CMK (cell line): Measurements from ENCODE around the gene DNAH10.

Experiments
- DNase-seq: peaks from one replicate; pipeline ENCODE4 v3.0.0-alpha.2; 2010; ENCODE audit warnings: low read depth

DNAH10 gene

DNA sequence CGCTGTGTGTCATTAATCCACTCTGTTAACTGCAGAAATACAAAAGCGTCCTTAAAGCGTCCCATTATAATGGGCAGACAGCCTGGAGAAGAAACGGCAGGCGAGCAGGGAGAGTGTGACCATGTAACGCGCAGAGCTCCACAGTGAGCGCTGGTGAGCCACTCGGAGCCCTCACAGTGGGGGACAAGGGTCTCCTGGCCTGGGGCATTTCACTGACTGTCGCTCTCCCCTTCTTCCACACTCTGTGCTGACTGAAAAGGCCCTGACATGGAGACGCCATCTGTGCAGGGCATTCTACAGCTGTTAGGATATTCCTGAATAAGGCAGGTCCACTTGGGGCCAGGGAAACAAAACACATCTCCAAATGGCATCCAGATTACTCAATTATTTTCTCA lies 186.3 kb downstream of the DNAH10 start:
- DNase-seq = no peak

DNA sequence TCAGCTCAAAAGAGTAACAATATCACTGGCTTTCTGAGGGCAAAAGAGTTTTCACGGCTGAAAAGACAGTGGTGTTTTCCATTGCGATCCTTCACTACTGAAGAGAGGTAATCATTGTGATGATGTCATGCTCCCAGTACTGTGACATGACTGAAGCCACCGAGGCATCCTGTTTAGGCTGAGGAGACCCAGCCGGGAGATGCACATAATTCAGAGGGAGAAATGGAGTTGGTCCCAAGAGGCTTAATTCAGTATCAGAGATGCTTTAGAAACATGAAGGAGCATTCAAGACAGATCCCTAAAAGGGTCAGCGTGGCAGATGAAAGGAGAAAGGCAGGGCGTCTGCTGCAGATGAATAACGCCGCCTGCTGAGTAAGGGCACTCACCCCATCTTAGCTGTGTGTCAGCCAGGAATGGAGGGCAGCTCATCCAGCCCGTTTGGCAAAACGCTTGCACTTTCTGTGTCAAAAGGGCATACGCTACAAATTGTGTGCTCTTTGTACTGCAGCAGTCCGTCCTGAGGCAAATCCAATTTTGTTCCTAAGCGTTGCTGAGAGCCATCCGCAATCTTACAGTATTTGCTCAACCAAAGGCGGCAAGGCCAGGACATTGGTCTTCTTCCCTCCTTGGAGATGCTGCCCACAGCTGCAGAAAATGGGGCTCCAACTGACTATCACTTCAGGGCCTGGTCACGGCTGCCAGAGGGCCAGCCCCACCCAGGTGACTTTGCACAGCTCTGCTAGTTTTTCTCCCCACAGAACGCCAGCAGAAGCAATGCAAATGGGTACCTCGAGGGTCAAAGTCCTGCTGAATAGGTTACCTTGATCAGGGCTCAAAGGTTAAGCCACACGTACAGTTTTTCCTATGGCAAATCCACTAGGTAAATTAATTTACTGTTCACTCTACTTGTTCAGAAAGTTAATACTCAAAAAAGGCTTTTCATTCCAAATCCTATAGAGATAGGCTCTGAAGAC lies 187.0 kb downstream of the DNAH10 start:
- DNase-seq = no peak

DNA sequence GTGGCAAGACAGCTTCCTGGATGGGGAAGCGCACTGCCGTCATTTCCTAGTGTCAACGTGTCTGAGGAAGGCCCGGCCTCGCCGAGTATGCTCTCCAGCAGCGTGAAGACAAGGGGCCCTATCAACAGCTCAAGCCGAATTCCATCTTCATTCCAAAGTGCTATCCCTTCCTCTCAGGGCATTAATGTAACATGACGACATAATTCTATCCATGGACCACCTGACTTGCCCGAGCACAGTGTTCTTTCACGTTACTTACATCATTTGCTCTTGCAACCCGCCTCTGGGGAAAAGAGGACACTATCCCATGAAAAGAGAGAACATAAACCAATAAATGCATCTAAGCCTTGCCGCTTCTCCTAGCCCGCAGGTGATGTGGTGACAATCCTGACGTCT lies 187.7 kb downstream of the DNAH10 start:
- no peak for DNase-seq

DNA sequence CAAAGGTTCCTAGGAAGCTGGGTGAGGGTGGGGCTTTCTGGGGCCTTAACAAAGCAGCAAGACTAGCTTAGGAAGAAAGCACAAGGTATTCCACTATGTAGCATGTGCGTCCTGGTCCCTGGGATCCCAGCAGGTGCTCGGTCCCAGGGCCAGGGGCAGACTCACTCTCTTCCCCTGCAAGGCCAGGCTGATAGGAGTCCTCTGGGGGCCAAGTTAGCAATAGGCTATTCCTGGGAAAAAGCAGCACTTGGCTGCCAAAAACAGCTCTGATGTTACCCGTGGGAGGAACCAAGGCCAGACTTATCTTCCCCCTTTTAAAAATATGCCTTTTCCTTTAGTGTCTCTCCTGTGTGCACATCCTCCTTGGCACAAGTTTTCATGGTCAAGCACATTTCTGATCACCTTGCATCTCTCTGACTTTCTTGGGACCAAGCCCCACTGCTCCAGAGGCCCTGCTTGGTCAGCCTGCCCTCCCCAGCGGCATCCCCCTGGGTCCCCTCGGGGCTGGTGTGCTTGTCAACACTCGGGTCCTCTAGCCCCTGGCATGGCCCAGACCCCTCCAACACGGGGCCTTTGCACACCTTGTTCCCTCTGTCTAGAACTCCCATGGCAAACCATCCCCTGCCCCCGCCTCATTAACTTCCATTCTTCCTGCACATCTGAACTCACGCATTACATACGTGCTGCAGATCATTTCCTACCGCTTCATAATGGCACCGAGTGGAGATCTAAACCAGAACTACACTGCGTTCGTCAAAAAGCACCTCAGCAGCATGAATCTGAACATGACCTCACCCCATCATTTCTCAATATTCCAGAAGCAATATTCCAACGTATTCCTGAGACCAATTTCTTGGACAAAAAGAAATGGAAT lies 188.6 kb downstream of the DNAH10 start:
- no peak for DNase-seq

DNA sequence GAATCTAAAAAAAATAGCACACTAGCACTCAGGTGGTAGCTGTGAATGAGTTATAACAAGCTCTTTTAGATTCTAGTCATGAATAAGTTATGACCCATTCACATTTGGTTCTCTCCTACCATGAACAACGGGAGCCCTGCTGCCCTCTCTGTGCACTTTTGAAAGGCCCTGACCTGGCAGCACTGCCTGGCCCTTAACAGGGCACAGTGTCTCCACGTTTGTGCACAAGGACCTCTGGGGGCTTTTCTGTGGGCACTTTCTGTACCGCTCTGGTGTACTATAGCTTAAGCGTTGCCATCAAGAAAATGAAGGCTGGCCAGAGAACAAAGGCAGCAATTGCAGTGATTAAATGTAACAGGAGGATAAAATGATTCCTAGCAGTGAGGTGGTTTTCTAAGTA lies 189.4 kb downstream of the DNAH10 start:
- DNase-seq = no peak

DNA sequence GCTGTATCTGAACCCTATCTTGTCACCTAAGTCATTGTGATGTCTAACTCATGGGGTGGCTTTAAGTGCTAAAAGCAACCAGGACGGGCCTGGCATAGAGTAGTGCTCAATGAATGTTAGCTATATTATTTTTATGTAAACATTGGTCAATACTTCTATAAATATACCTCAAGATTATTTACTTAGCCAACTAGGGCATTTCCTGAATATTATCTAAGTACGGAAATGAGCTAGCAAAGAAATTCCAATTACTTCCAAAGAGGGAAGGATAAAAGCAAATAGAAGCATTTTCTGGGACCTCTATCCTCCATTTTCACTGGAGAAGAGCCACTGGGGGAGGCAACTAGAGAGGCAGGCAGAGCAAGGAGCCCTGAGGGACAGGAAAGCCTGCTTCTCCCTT lies 189.9 kb downstream of the DNAH10 start:
- no peak for DNase-seq

DNA sequence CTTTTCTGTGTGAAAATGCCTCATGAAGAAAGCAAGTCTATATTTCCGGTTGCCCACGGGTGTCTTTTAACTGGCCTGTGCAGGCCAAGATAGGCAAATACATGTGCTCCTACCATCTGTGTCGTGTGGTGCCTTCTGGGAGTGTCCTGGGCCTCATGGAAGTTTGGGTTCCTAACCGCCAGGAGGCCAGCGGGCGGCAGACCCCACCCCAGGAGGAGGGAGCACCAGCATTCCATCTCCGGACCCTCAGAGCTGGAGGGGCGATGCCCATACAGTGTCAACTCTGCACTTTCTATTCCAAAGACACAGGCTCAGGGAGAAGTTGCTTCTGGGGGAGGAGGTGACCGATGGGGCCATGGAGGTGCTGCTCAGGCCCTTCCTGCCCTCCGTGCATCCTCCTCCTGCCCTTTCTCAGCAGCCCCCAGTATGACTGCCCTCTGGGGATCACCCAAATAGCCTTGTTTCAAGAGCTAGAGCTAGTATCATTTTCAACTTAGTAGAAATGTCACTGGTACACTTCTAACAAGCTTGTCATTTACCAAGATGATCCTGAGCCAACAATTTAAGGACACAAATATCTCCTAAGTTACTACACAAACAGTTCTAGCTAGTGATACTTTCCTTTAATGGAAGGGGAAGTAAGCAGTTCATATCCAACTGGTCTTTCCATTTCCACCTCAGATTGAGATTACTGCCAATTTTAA lies 192.7 kb downstream of the DNAH10 start:
- DNase-seq = no peak

DNA sequence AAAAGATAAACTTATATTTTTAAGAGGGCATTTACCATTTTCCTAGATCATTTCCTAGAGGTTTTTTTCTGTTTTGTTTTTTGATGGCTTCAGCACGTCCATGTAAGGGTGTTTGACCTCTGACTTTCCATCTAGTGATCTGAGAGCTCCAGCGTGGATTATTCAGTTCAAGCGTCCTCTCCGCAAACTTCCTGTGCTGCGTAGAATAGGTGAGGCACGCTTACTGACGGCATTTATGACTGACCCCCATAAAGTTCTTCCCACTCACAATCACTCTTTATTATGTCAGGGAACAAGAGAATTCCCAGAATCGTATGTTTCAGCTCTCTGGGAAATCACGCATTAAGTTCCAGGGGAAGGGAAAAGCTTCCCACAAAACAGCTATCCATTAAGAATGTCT lies 194.1 kb downstream of the DNAH10 start:
- no peak for DNase-seq

DNA sequence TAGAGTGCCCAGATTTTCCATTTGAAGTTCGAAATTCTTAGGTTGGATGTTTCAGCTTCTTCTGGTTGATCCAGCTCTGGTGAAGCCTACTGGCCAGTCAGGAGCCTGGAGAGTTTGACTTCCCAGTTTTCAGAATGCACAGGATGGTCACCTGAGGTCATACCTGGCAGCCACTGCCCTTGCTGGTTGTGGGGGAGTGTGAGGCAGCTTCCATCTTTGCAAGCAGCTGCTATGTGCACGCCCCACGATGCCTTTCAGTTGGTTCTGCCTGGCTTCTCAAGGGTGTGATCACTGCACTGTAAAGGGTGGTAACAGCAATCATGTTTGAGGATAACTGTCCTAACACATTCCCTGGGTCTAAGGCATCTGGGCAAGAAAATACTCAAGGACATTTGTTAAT lies 195.1 kb downstream of the DNAH10 start:
- DNase-seq = no peak

DNA sequence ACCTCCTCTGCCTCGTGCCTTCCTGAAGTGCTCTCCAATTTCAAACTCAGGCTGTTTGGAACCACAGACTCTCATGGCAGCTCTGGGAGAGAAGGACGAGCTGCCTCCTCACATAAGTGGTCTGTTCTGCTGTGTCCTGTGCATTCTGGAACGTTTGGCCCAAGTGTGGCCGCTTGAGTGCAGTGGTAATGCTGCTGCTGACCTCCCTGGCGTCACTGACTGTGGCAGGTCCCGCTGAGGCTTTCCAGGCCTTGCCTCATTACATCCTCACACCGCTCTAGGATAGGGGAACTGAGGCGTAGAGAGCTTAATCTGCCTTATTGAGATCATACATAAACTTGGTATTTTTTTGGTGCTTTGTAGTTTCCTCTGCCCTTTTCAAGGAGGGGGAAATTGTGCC lies 196.4 kb downstream of the DNAH10 start:
- no peak for DNase-seq

DNA sequence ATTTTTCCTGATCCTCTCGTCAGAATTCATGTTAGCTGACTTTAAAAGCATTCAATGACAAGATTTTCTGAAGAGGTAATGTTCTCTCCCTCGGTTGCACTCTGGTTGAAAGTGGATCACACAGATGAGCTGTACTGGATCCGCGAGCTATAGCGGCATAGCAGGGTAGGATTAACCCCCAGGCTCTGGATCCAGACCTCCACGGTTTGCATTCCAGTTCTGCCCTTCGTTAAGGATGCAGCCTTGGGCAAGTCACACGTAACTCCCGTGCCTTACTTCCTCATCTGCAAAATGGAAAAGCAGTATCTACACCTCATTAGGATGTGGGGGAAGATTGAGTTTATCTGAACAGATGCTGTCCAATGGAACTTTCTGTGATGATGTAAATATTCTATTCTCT lies 196.8 kb downstream of the DNAH10 start:
- DNase-seq = no peak

DNA sequence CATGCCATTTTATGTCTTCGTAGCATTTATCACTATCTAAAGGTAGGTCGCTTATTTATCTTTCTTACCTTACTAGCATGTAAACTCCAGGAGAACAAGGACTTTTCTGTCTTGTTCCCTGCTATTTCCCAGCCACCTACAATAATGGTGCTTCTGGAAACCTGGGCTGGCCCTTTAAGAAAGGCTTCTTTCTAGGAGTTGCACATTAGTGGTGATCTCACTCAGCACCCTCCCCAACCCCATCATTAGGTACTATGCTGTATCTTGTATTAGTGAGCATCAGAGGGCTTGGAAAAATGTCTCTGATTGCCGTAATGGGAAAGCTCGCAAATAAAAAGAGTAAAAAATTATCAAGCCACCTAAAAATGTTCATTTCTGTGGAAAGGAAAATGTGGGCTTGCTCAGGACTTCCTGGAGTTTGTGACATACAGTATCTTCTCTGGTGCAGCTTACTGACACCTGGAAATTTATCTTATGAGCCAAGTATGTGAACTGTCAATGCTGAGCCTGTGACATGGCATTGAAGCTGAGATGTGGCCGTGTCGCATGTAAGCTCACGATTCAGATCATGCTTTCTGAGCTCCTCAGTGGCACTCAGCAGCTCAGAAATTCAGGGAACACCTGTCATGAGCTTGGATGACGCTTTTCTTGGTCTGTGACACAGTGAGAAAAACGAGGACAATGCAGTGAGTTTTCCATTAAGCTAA lies 198.1 kb downstream of the DNAH10 start:
- DNase-seq = no peak

DNA sequence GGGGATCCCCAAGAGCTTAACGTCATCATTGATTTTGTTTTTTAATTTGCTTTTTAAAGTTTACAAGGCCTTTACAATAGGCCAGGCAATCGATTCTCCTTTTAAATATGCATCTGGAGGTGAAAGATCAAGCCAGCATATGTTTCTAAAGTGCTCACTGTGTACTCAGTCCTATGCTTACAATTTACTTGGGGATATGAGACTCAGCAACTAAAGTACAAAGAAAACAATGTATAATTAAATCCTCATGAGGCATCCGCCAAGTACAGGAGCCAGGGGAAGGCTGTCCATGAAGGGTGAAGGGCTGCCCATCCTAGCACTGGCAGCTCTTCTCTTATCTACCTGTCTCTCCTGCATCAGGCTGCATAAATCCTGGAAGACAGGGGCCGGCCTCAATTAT lies 198.8 kb downstream of the DNAH10 start:
- no peak for DNase-seq

DNA sequence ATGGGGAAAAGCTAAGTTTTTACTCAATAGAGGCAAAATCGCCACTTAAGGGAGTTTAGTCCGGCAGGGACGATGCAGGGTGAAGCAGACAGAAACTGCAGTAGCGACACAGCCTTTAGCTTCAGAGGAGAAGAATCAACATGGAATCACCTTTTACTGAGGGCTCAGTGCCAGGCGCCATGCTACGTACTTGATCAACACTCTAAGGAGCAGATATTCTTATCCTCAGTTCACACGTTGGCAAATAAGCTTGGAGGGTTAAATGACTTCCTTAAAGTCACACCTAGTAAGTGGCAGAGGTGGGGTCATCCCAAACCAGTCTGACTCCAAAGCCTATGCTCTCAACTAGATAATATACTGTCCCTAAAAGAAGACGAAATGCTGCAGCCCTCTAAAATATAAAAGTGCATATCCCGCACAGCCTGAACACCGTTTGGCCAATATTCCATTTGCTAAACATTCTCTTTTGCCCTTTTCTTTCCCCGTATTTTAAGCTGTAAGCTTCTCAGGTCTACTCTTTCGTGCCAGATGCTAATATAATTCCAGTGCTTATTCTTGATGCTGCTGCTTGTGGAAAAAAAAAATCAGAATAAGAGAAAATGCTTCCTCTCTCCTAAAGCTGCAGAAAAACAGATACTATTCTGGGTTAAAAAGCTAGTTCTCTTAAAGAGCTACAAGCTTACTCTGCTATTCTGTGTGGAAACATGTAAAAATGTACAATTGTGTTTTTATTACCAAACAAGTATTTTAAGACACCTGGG lies 199.7 kb downstream of the DNAH10 start:
- no peak for DNase-seq

DNA sequence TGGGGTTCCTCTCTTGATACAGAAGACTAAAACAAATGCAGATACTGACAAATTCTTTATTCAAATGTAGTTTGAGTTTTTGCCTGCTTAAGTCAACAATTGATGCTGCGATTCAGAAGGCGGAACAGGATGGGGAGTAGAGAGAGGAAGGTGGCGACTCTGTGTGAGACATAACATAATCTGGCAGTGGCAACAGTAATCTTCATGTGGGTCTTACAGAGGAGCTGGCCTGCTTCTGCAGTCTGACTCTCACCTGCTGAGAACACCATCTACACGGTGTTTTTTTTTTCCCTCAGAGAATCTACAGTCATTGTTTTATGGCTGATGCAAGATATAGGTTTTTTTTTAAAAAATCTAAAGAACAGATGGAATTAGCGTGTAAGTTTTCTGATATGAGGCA lies 200.4 kb downstream of the DNAH10 start:
- no peak for DNase-seq

DNA sequence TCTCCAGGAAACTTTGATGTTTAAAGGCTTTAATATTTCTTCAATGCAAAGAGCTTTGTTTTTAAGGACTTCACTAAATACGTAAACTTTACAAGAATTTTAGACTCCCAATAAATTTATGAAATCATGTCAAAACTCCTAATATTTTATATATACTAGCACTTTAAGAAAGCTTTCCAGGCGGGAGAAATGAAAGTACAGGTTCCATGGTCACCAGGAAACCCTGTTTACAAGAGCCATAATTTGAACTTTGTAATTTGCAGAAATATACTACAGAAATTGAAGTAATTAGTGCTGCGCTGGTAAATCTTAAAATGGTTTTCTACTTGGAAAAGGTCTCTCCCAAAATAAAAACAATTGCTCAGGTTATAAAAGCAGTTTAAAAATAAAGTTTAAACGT lies 201.7 kb downstream of the DNAH10 start:
- no peak for DNase-seq

DNA sequence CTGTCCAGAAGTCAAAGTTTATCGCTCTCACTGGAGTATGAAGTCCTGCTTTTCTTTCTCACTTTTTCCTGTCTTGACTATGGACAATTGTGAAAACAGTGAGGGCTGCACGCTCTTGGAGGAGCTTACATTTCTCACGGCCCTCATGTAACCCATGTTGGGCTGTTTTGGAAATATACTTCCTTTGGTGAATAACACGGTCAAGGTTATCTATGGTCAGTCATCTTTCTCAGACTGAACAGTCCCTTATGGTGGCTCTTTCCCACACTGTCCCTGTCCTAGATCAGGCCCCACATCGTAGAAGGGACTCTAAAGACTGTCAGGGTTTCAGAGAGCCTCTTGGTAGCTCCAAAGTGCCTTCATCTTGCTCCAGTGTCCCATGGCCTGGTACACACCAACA lies 203.3 kb downstream of the DNAH10 start:
- DNase-seq = no peak

DNA sequence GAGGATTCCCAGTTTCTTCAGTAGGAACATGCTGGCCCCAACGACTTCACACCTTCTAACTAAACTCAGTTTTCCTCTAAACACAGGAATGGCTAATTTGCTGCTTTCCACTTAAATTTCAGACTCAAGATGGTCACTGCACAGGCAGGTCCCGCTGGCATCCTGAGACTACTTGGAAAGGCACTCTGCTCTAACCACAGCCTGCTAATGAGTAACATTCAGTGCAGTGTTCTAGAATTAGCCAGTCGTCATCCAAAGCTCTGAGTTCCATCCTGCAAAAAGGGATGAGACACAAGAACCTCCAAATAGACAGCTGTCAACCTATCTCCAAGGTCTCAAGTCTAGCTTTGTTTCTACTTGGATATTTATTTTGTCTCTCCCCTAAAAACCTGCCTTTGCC lies 204.5 kb downstream of the DNAH10 start:
- no peak for DNase-seq

DNA sequence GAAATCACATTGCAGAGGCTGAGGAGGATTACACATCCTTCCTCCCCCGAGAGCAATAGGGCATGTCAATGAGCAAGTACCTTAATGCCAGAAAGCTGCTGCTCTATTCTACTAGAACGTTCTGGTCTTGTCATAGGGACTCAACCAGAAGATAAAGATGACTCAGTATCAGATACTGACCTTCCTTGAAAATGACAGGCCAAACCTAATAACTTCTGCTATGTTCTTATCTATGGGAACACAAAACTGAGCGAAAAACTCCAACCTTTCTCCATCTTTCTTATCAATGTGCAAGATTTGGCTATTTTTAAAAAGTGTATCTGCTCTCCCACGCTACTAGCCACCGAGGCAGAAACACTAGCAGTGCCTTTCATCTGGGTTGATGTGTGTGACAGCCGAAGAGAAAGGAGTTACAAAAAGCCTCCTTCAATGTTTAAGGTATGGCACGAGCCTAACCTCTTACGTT lies 205.1 kb downstream of the DNAH10 start:
- DNase-seq = no peak

DNA sequence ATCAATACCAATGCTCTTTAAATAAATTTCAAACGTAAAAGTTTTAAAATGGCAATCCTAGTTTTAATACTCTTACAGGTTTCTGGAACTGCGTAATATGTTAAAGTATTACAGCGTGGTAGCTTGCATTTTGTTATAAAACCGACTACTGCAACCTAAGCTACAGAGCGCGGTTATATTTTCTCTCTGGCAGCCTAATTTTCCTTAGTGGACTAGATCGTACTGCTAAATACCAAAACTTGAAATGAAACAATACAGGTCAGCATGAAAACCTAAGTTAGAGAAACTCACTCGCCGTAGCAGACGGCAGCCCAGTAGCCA lies 209.3 kb downstream of the DNAH10 start:
- DNase-seq = no peak

DNA sequence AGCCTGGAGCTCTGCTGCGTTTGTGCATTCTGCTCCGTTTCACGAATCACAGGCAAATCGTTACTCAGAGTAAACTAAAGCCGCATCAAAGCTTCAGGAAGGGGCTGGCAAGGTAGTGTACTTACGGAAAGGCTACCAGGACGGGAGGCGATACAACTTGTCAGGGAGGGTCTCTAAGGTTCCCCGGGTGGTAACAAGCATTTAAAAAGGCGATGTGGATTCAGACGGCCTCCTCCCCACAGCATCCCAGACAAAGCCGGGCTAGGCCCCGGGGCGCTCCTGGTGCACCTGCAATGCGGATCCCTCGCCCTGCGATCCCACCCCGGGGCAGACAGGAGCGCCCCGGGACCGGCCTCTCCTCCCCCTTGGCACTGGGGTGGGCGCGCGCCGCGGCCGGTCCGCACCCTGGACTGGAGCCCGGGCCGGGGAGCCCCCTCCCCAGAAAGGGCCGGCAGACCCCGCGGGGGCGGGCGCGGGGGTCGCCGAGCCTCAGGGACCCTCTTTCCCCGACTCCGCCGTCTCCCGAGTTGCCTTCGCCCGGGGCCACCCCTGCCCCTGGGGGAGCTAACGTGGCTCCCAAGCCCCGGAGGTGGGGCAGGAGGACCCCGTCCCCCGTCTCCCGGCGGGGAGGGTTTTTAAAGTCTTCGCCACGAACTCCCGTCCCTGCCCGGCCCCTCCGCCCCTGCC lies 209.8 kb downstream of the DNAH10 start:
- DNase-seq = no peak
